ENCODE data around the gene NGLY1.

DNA sequence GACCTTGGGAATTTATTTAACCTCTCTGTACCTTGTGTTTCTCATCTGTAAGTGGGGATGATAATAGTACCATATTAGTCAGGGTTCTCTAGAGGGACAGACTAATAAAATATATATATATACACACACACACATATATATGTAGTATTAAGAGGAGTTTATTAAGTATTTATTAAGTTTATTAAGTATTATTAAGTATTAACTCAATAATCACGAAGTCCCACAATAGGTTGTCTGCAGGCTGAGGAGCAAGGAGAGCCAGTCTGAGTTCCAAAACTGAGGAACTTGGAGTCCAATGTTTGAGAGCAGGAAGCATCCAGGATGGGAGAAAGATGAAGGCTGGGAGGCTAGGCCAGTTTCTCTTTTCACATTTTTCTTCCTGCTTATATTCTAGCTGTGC is 21.4 kb upstream of the NGLY1 start:
- TF ChIP-seq SUZ12 (IDR thresholded peaks at IDR 0.05; ENCODE audit: extremely low read depth, insufficient read depth, insufficient read length) (no peak), ZNF274 (IDR thresholded peaks at IDR 0.05; ENCODE audit: low read depth, low read length) (no peak), YY1 (IDR thresholded peaks at IDR 0.05; ENCODE audit: insufficient read depth, insufficient read length) (no peak)

Data from NT2/D1 (cell line).